H1 (cell line): ENCODE measurements around the gene IST1. TPM values are rescaled to one million over a fixed set of nuclear protein-coding genes. Genes with fewer than 3 reads are reported as not detected.

ENCODE experiments used
- CTCF ChIA-PET: fragments of 300-600 bp; sonication (Branson Sonifier 250); formaldehyde crosslinking; loops from one replicate; lab custom pipeline; 2021; ENCODE audit not compliant: partially characterized antibody; lab: Charles Lee
- POLR2A ChIA-PET: fragments of 300-600 bp; sonication (Branson Sonifier 250); formaldehyde crosslinking; loops from one replicate; lab custom pipeline; 2021; ENCODE audit warnings: inconsistent platforms; ENCODE audit not compliant: partially characterized antibody; lab: Charles Lee
- DNase-seq, 2 experiments: peaks; one replicate each; pipeline versions ENCODE4 v3.0.0 to v3.0.0-alpha.2; 2010 to 2022; ENCODE audit warnings: low spot score in 2 of 2, low read depth in 1 of 2, mixed read lengths in 1 of 2
- FAIRE-seq: peaks from 2 replicates; lab custom pipeline; 2011; peaks lifted over from hg19 to GRCh38; lab: Jason Lieb, UNC
- H2AFZ ChIP-seq: 2 replicates; pipeline ENCODE4 v1.8.1; 2012; ENCODE audit warnings: low read length, inconsistent platforms
- H2AK5ac ChIP-seq: 2 replicates; pipeline ENCODE4 v1.6.1; 2013; ENCODE audit warnings: low read depth, low read length
- H2BK120ac ChIP-seq: replicated peaks from 2 replicates; pipeline ENCODE3; 2013; ENCODE audit warnings: low read depth, low read length, inconsistent platforms
- H2BK12ac ChIP-seq: 2 replicates; pipeline ENCODE4 v1.6.1; 2013; ENCODE audit warnings: low read depth, low read length
- H2BK15ac ChIP-seq: 2 replicates; pipeline ENCODE4 v1.6.1; 2013; ENCODE audit warnings: low read length
- H2BK20ac ChIP-seq: 2 replicates; pipeline ENCODE4 v1.6.1; 2013; ENCODE audit warnings: low read length
- H2BK5ac ChIP-seq: 2 replicates; pipeline ENCODE4 v1.6.1; 2013; ENCODE audit warnings: low read depth, low read length
- H3K14ac ChIP-seq: 2 replicates; pipeline ENCODE4 v1.6.1; 2013; ENCODE audit warnings: inconsistent platforms; ENCODE audit not compliant: insufficient read length
- H3K18ac ChIP-seq: 2 replicates; pipeline ENCODE4 v1.6.1; 2013; ENCODE audit warnings: low read length; ENCODE audit errors: extremely low read depth
- H3K23ac ChIP-seq: 2 replicates; pipeline ENCODE4 v1.6.1; 2013; ENCODE audit warnings: inconsistent platforms; ENCODE audit not compliant: insufficient read length
- H3K23me2 ChIP-seq: 2 replicates; pipeline ENCODE4 v1.6.1; 2013; ENCODE audit warnings: low read depth, low read length
- H3K27ac ChIP-seq: 2 replicates; pipeline ENCODE4 v1.6.1; 2011; ENCODE audit warnings: low read depth, low read length, inconsistent platforms
- H3K27me3 ChIP-seq, 4 experiments: replicated peaks in 1 of 4; 1 replicate in 1 of 4; 2 replicates in 3 of 4; pipeline versions ENCODE4 v1.6.1 to v1.8.1; 2011 to 2013; ENCODE audit warnings: low read length in 3 of 4, mild to moderate bottlenecking in 3 of 4, inconsistent platforms in 2 of 4, mixed read lengths in 2 of 4, moderate library complexity in 1 of 4; ENCODE audit not compliant: control insufficient read depth in 3 of 4, insufficient read depth in 3 of 4; ENCODE audit errors: extremely low read depth in 1 of 4
- H3K36me3 ChIP-seq, 4 experiments: 2 replicates each; pipeline versions ENCODE4 v1.6.1 to v1.8.1; 2011 to 2013; ENCODE audit warnings: mild to moderate bottlenecking in 4 of 4, low read length in 3 of 4, moderate library complexity in 2 of 4, control low read depth in 1 of 4, inconsistent platforms in 1 of 4; ENCODE audit not compliant: insufficient read depth in 4 of 4, control insufficient read depth in 2 of 4
- H3K4ac ChIP-seq: replicated peaks from 2 replicates; pipeline ENCODE3; 2013; ENCODE audit warnings: low read length, low read depth, mixed read lengths, inconsistent platforms; ENCODE audit not compliant: insufficient read length
- H3K4me1 ChIP-seq, 4 experiments: replicated peaks in 1 of 4; 1 replicate in 1 of 4; 2 replicates in 3 of 4; pipeline versions ENCODE4 v1.6.1 to v1.8.1; 2011 to 2013; ENCODE audit warnings: low read length in 3 of 4, inconsistent platforms in 2 of 4, mixed read lengths in 1 of 4; ENCODE audit not compliant: insufficient read depth in 4 of 4, control insufficient read depth in 3 of 4
- H3K4me2 ChIP-seq, 2 experiments: 2 replicates each; pipeline versions ENCODE4 v1.6.1 to v1.8.1; 2011 to 2013; ENCODE audit warnings: low read depth in 2 of 2, low read length in 2 of 2, control low read depth in 1 of 2, inconsistent platforms in 1 of 2, mild to moderate bottlenecking in 1 of 2; ENCODE audit not compliant: insufficient read depth in 1 of 2
- H3K4me3 ChIP-seq, 4 experiments: fragments of 200-600, 300-600 bp in 1 of 4; sonication (generic), shearing (Covaris generic), sonication (Bioruptor Twin) in 1 of 4; 2 replicates each; pipeline versions ENCODE4 v1.5.1 to v1.8.1; 2011 to 2016; ENCODE audit warnings: low read length in 4 of 4, low read depth in 3 of 4, control low read depth in 2 of 4, inconsistent platforms in 2 of 4, mild to moderate bottlenecking in 2 of 4, mixed read lengths in 1 of 4, moderate library complexity in 1 of 4; ENCODE audit not compliant: insufficient read depth in 2 of 4; ENCODE audit errors: extremely low read depth in 1 of 4
- H3K56ac ChIP-seq: replicated peaks from 2 replicates; pipeline ENCODE3; 2013; ENCODE audit warnings: low read depth, mild to moderate bottlenecking, mixed read lengths, low read length, inconsistent platforms; ENCODE audit not compliant: insufficient read length
- H3K79me1 ChIP-seq: 2 replicates; pipeline ENCODE4 v1.6.1; 2013; ENCODE audit warnings: low read depth, low read length, control low read depth
- H3K79me2 ChIP-seq, 2 experiments: 2 replicates each; pipeline versions ENCODE4 v1.6.1 to v1.8.1; 2012 to 2013; ENCODE audit warnings: low read length in 2 of 2, mild to moderate bottlenecking in 2 of 2, inconsistent platforms in 1 of 2; ENCODE audit not compliant: insufficient read depth in 2 of 2, control insufficient read depth in 1 of 2
- H3K9ac ChIP-seq, 4 experiments: replicated peaks in 1 of 4; 1 replicate in 1 of 4; 2 replicates in 3 of 4; pipeline versions ENCODE4 v1.6.1 to v1.8.1; 2011 to 2013; ENCODE audit warnings: low read depth in 3 of 4, low read length in 3 of 4, control low read depth in 2 of 4, mild to moderate bottlenecking in 2 of 4, moderate library complexity in 2 of 4, inconsistent platforms in 1 of 4; ENCODE audit errors: extremely low read depth in 1 of 4
- H3K9me3 ChIP-seq, 2 experiments: 2 replicates each; pipeline versions ENCODE4 v1.6.1 to v1.8.1; 2012 to 2013; ENCODE audit warnings: mild to moderate bottlenecking in 2 of 2, moderate library complexity in 2 of 2, control low read depth in 1 of 2, inconsistent platforms in 1 of 2, low read depth in 1 of 2, low read length in 1 of 2, mixed read lengths in 1 of 2; ENCODE audit not compliant: insufficient read depth in 2 of 2
- H4K20me1 ChIP-seq, 2 experiments: replicated peaks in 1 of 2; 2 replicates each; pipeline versions ENCODE3 to v1.8.1; 2011 to 2013; ENCODE audit warnings: inconsistent platforms in 2 of 2, low read length in 2 of 2, mild to moderate bottlenecking in 1 of 2; ENCODE audit not compliant: insufficient read depth in 2 of 2, control insufficient read depth in 1 of 2
- H4K5ac ChIP-seq: 2 replicates; pipeline ENCODE4 v1.6.1; 2013; ENCODE audit warnings: low read length, low read depth, mixed read lengths, inconsistent platforms; ENCODE audit not compliant: insufficient read length
- H4K8ac ChIP-seq: 2 replicates; pipeline ENCODE4 v1.8.0; 2013; ENCODE audit warnings: mild to moderate bottlenecking, moderate library complexity, low read length, inconsistent platforms; ENCODE audit not compliant: insufficient read depth; ENCODE audit errors: extremely low read depth
- H4K91ac ChIP-seq: replicated peaks from 2 replicates; pipeline ENCODE3; 2013; ENCODE audit warnings: low read length, mixed read lengths, inconsistent platforms; ENCODE audit not compliant: insufficient read length
- EGR1 ChIP-seq: IDR thresholded peaks from 2 replicates; pipeline ENCODE4 v1.6.1; 2011; ENCODE audit warnings: low read depth, low read length, borderline replicate concordance
- JUND ChIP-seq: IDR thresholded peaks from 2 replicates; pipeline ENCODE4 v1.6.1; 2011; ENCODE audit warnings: mild to moderate bottlenecking, improper control_type of control experiment, low read length
- MAX ChIP-seq: IDR thresholded peaks from 2 replicates; pipeline ENCODE4 v1.6.1; 2012; ENCODE audit warnings: inconsistent platforms
- RXRA ChIP-seq: IDR thresholded peaks from 2 replicates; pipeline ENCODE4 v1.6.1; 2011; ENCODE audit warnings: low read depth, mild to moderate bottlenecking, low read length, moderate library complexity; ENCODE audit not compliant: insufficient read depth
- SP1 ChIP-seq: IDR thresholded peaks from 2 replicates; pipeline ENCODE4 v1.6.1; 2011; ENCODE audit warnings: low read depth, low read length
- TAF7 ChIP-seq: optimal IDR thresholded peaks from 2 replicates; pipeline ENCODE3; 2011; ENCODE audit warnings: low read depth, mild to moderate bottlenecking, inconsistent platforms, low read length, moderate library complexity, borderline replicate concordance
- TEAD4 ChIP-seq: IDR thresholded peaks from 2 replicates; pipeline ENCODE4 v1.6.1; 2012; ENCODE audit warnings: low read depth, low read length, inconsistent platforms, mixed read lengths
- ZNF274 ChIP-seq: IDR thresholded peaks from 2 replicates; pipeline ENCODE4 v1.7.0; 2012; ENCODE audit warnings: low read length, borderline replicate concordance; ENCODE audit errors: extremely low read depth
- polyA plus RNA-seq, 7 experiments: library from polyadenylated mRNA; depleted of rRNA in 3 of 7; stranded (reverse) in 5 of 7; unstranded in 2 of 7; fragments of >200 nt in 5 of 7; fragments of 200-250 nt in 2 of 7; gene quantifications; 1 replicate in 5 of 7; 2 replicates in 1 of 7; 4 replicates in 1 of 7; pipeline versions ENCODE4 v1.2.1 to v1.2.3, GENCODE V29; 2011 to 2013; ENCODE audit warnings: missing spikeins in 2 of 7, mixed read lengths in 2 of 7
- total RNA-seq: library from RNA; stranded (reverse); fragmentation: NEBNext Ultra II Directional; extraction: Animal tissue kit (Norgen Biotek cat#: 25700); gene quantifications from 2 replicates; pipeline ENCODE4 v1.2.1, GENCODE V29; 2021

Gene IST1
- total and polyA plus RNA-seq, 2 of the 8 experiments (the other 6 are each of a cell fraction or from before 2014, with no cell fraction given): 190 to 248 TPM

DNA sequence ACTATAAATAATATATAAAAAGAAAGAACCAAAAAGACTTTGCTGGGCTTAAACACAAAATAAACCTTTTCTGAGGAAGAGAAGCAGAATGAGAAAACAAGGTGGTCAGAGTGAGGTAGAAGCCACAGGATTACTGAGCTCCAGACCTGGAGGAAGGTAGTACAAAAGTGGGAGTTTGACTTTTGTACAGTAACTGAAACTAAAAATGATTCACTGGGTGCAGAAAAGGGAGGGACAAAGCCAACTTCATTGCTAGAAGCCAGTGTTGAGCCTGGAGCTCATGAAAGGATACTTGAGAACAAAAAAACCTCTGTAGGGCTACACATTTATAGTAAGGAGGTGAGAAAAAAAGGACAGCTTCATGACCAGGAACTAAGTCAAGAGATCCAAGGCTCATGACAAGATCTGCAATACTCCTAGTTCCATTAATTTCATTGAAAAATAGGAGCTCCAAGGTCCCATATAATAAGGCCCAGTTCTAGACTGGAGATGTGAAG is 59.4 kb downstream of the IST1 start:
- H3K27me3 ChIP-seq: peaks cover 0 to 4% (median under 1%) of the 10 kb centered on the region in 4 experiments; a peak in 5 of 7 replicates
- H3K56ac ChIP-seq: no peak overlapping the region
- no peak overlapping the region for H2AK5ac ChIP-seq
- no peak overlapping the region for H3K14ac ChIP-seq
- no peak overlapping the region for H4K8ac ChIP-seq
- no peak overlapping the region for H3K9ac ChIP-seq
- H3K9me3 ChIP-seq: no peaks in the 10 kb centered on the region
- no peaks in the 10 kb centered on the region for H3K36me3 ChIP-seq
- no peak overlapping the region for H2BK5ac ChIP-seq
- no peak overlapping the region for H2BK12ac ChIP-seq
- H3K4ac ChIP-seq: no peak overlapping the region
- H2BK15ac ChIP-seq: no peak overlapping the region
- no peaks in the 10 kb centered on the region; the same call in 1 of the 2 replicates for H3K23me2 ChIP-seq
- CTCF ChIA-PET: interaction anchor here (0.7 to 1.1 kb wide), 2 partner anchors 11 to 14 kb away, joined by 3 read pairs; no protein-coding TSS in a partner anchor
- H3K4me1 ChIP-seq: peaks cover 0 to 4% (median 0%) of the 10 kb centered on the region in 4 experiments; a peak in 1 of 7 replicates
- H3K18ac ChIP-seq: no peak overlapping the region
- no peak overlapping the region for H2BK120ac ChIP-seq
- no peak for TF ChIP-seq TAF7
- TF ChIP-seq JUND: no peak
- TF ChIP-seq SP1: no peak
- no peak for TF ChIP-seq EGR1
- no peak for TF ChIP-seq MAX
- no peak for TF ChIP-seq TEAD4
- no peak for TF ChIP-seq RXRA
- no peak for TF ChIP-seq ZNF274
- H3K4me2 ChIP-seq: no peak overlapping the region
- no peak for FAIRE-seq
- H4K5ac ChIP-seq: no peak overlapping the region
- no peaks in the 10 kb centered on the region for H3K79me2 ChIP-seq
- no peak overlapping the region for H3K23ac ChIP-seq
- H2BK20ac ChIP-seq: no peak overlapping the region
- H3K27ac ChIP-seq: no peak overlapping the region
- no peak for DNase-seq
- H3K79me1 ChIP-seq: no peaks in the 10 kb centered on the region
- H2AFZ ChIP-seq: no peak overlapping the region
- H3K4me3 ChIP-seq: no peak overlapping the region
- POLR2A ChIA-PET: interaction anchor here (1.0 to 1.3 kb wide), 2 partner anchors 11 to 84 kb away, joined by 3 to 4 read pairs; no protein-coding TSS in a partner anchor
- H4K91ac ChIP-seq: no peak overlapping the region
- H4K20me1 ChIP-seq: no peaks in the 10 kb centered on the region
